H7 (cell line): ENCODE data around the gene LHFPL5. TPM values are rescaled to one million over a fixed set of nuclear protein-coding genes. Genes with fewer than 3 reads are reported as not detected.

Experiments
- DNase-seq: peaks from one replicate; pipeline ENCODE4 v3.0.0; 2012
- H3K27me3 ChIP-seq: 2 replicates; pipeline ENCODE4 v1.6.0; 2011; ENCODE audit warnings: mild to moderate bottlenecking, low read length; ENCODE audit not compliant: control insufficient read depth, insufficient read depth
- H3K36me3 ChIP-seq: replicated peaks from 2 replicates; pipeline ENCODE4 v1.5.1; 2011; ENCODE audit warnings: low read length; ENCODE audit not compliant: control insufficient read depth, insufficient read depth
- H3K4me3 ChIP-seq: 2 replicates; pipeline ENCODE4 v1.5.1; 2011; ENCODE audit warnings: low read depth, mild to moderate bottlenecking, control low read depth, low read length, moderate library complexity; ENCODE audit not compliant: insufficient read depth
- total RNA-seq: library from RNA; depleted of rRNA; stranded (reverse); fragments of >200 nt; shearing (Covaris generic); gene quantifications from 2 replicates; pipeline ENCODE4 v1.2.3, GENCODE V29; 2014; rRNA removed

Gene LHFPL5
- not detected in 2 replicates for total RNA-seq

GRCh38 chr6:35804996-35805736 lies at the start of gene LHFPL5:
Gene LHFPL5, plus strand, starts transcription at chr6:35805352. Its CDS starts 319 bp downstream, at chr6:35805671.
- DNase-seq, result peak; percentile 99
- Histone ChIP-seq H3K27me3 (no peaks in the 10 kb centered on the region; the same call in 1 of the 2 replicates), H3K36me3 (no peaks in the 10 kb centered on the region), H3K4me3 (peak within 1 kb of the TSS; percentile 56)

- Histone ChIP-seq H3K27me3 (no peaks in the 10 kb centered on the region), H3K4me3 (no peak overlapping the region), H3K36me3 (no peaks in the 10 kb centered on the region)
- peak; percentile 60 for DNase-seq
Measured at GRCh38 chr6:35757456-35758123, 47.6 kb upstream of the LHFPL5 start.

- DNase-seq, result no peak
- no peaks in the 10 kb centered on the region for H3K27me3 ChIP-seq
- H3K4me3 ChIP-seq, result no peak overlapping the region
- H3K36me3 ChIP-seq, result no peaks in the 10 kb centered on the region
Measured at GRCh38 chr6:35759426-35759825, 45.7 kb upstream of the LHFPL5 start.

GRCh38 chr6:35765739-35766138 lies 39.4 kb upstream of the LHFPL5 start:
- peak; percentile 62 for DNase-seq
- no peaks in the 10 kb centered on the region for H3K27me3 ChIP-seq
- no peaks in the 10 kb centered on the region for H3K36me3 ChIP-seq
- no peak overlapping the region for H3K4me3 ChIP-seq

- Histone ChIP-seq H3K27me3 (no peaks in the 10 kb centered on the region), H3K4me3 (no peak overlapping the region), H3K36me3 (no peaks in the 10 kb centered on the region)
- DNase-seq, result no peak
Measured at GRCh38 chr6:35769211-35769610, 35.9 kb upstream of the LHFPL5 start.

- Histone ChIP-seq H3K27me3 (no peaks in the 10 kb centered on the region; the same call in none of the 2 replicates), H3K4me3 (no peak overlapping the region), H3K36me3 (no peaks in the 10 kb centered on the region)
- no peak for DNase-seq
Measured at GRCh38 chr6:35771343-35771627, 33.9 kb upstream of the LHFPL5 start.

GRCh38 chr6:35774116-35774794 lies 30.9 kb upstream of the LHFPL5 start:
- no peak for DNase-seq
- peaks cover 5% of the 10 kb centered on the region for H3K27me3 ChIP-seq
- H3K36me3 ChIP-seq, result no peaks in the 10 kb centered on the region
- no peak overlapping the region for H3K4me3 ChIP-seq

- Histone ChIP-seq H3K27me3 (peaks cover 5% of the 10 kb centered on the region), H3K36me3 (no peaks in the 10 kb centered on the region), H3K4me3 (no peak overlapping the region)
- DNase-seq, result no peak
Measured at GRCh38 chr6:35775031-35775430, 30.1 kb upstream of the LHFPL5 start.

GRCh38 chr6:35776364-35777215 lies 28.6 kb upstream of the LHFPL5 start, which contains the start of gene CLPSL2:
Gene CLPSL2, plus strand, starts transcription at chr6:35776598. Its CDS starts 21 bp downstream, at chr6:35776619.
- peaks cover 5% of the 10 kb centered on the region for H3K27me3 ChIP-seq
- peak; percentile 90 for DNase-seq
- no peaks in the 10 kb centered on the region for H3K36me3 ChIP-seq
- peak within 1 kb of the TSS; percentile 68 for H3K4me3 ChIP-seq

GRCh38 chr6:35777356-35778102 lies 27.6 kb upstream of the LHFPL5 start:
- H3K27me3 ChIP-seq, result peaks cover 5% of the 10 kb centered on the region
- H3K36me3 ChIP-seq, result no peaks in the 10 kb centered on the region
- no peak overlapping the region for H3K4me3 ChIP-seq
- DNase-seq, result no peak

GRCh38 chr6:35778437-35778836 lies 26.7 kb upstream of the LHFPL5 start:
- peak; percentile 6 for DNase-seq
- peaks cover 5% of the 10 kb centered on the region for H3K27me3 ChIP-seq
- no peaks in the 10 kb centered on the region for H3K36me3 ChIP-seq
- no peak overlapping the region for H3K4me3 ChIP-seq

GRCh38 chr6:35780719-35781118 lies 24.4 kb upstream of the LHFPL5 start, which contains the start of gene CLPSL1:
Gene CLPSL1, plus strand, starts transcription at chr6:35781019. Its CDS starts 92 bp downstream, at chr6:35781111.
- Histone ChIP-seq H3K36me3 (no peaks in the 10 kb centered on the region), H3K4me3 (no peak within 1 kb of the TSS), H3K27me3 (peaks cover 5% of the 10 kb centered on the region)
- DNase-seq, result peak; percentile 17

- H3K36me3 ChIP-seq, result no peaks in the 10 kb centered on the region
- DNase-seq, result peak; percentile 10
- H3K4me3 ChIP-seq, result no peak overlapping the region
- peaks cover 5% of the 10 kb centered on the region for H3K27me3 ChIP-seq
Measured at GRCh38 chr6:35781290-35781689, 23.9 kb upstream of the LHFPL5 start.
